SIG-M5 (cell line): ENCODE results near the gene NTRK3.

Source experiments
- DNase-seq: peaks from one replicate; lab custom pipeline; 2025; lab: John Stamatoyannopoulos, UW

The NTRK3 gene

GRCh38 chr15:88230823-88231222 lies 25.7 kb downstream of the NTRK3 start:
- no peak for DNase-seq

- no peak for DNase-seq
Measured at GRCh38 chr15:88225461-88225860, 31.1 kb downstream of the NTRK3 start.

- DNase-seq: no peak
Measured at GRCh38 chr15:88223084-88223483, 33.5 kb downstream of the NTRK3 start.

- no peak for DNase-seq
Measured at GRCh38 chr15:88221836-88222235, 34.7 kb downstream of the NTRK3 start.

- no peak for DNase-seq
Measured at GRCh38 chr15:88220443-88221335, 35.9 kb downstream of the NTRK3 start.

- no peak for DNase-seq
Measured at GRCh38 chr15:88219623-88220022, 36.9 kb downstream of the NTRK3 start.

GRCh38 chr15:88218557-88219221 lies 37.9 kb downstream of the NTRK3 start:
- DNase-seq: no peak

- DNase-seq: no peak
Measured at GRCh38 chr15:88215066-88215648, 41.4 kb downstream of the NTRK3 start.

GRCh38 chr15:88209111-88209510 lies 47.4 kb downstream of the NTRK3 start:
- DNase-seq: no peak

- DNase-seq: no peak
Measured at GRCh38 chr15:88208396-88208795, 48.1 kb downstream of the NTRK3 start.

- DNase-seq: no peak
Measured at GRCh38 chr15:88207565-88207964, 49.0 kb downstream of the NTRK3 start.

- DNase-seq: no peak
Measured at GRCh38 chr15:88204584-88204983, 52.0 kb downstream of the NTRK3 start.

- no peak for DNase-seq
Measured at GRCh38 chr15:88202231-88202630, 54.3 kb downstream of the NTRK3 start.

GRCh38 chr15:88201207-88201606 lies 55.3 kb downstream of the NTRK3 start:
- DNase-seq: no peak

- no peak for DNase-seq
Measured at GRCh38 chr15:88196961-88197360, 59.6 kb downstream of the NTRK3 start.

- no peak for DNase-seq
Measured at GRCh38 chr15:88194162-88194561, 62.4 kb downstream of the NTRK3 start.

GRCh38 chr15:88193415-88193814 lies 63.1 kb downstream of the NTRK3 start:
- DNase-seq: no peak

- DNase-seq: no peak
Measured at GRCh38 chr15:88191812-88192165, 64.8 kb downstream of the NTRK3 start.

GRCh38 chr15:88190232-88190631 lies 66.3 kb downstream of the NTRK3 start:
- DNase-seq: no peak

- no peak for DNase-seq
Measured at GRCh38 chr15:88188300-88188699, 68.2 kb downstream of the NTRK3 start.

- DNase-seq: no peak
Measured at GRCh38 chr15:88187195-88187594, 69.3 kb downstream of the NTRK3 start.

- no peak for DNase-seq
Measured at GRCh38 chr15:88185584-88185983, 71.0 kb downstream of the NTRK3 start.

GRCh38 chr15:88181613-88182012 lies 74.9 kb downstream of the NTRK3 start:
- no peak for DNase-seq
